GM12875 (cell line): ENCODE measurements around the gene GPS2.

Source experiments
- H3K4me3 ChIP-seq: one replicate; pipeline ENCODE4 v1.5.1; 2011; ENCODE audit warnings: low read depth, low read length, control low read depth
- TF ChIP-seq, protein P1 (sequence below): IDR thresholded peaks from 2 replicates; pipeline ENCODE4 v1.5.1; 2011; ENCODE audit warnings: low read depth, mild to moderate bottlenecking, control low read depth, inconsistent platforms, low read length, moderate library complexity, borderline replicate concordance; ENCODE audit not compliant: insufficient read depth

Gene GPS2

DNA sequence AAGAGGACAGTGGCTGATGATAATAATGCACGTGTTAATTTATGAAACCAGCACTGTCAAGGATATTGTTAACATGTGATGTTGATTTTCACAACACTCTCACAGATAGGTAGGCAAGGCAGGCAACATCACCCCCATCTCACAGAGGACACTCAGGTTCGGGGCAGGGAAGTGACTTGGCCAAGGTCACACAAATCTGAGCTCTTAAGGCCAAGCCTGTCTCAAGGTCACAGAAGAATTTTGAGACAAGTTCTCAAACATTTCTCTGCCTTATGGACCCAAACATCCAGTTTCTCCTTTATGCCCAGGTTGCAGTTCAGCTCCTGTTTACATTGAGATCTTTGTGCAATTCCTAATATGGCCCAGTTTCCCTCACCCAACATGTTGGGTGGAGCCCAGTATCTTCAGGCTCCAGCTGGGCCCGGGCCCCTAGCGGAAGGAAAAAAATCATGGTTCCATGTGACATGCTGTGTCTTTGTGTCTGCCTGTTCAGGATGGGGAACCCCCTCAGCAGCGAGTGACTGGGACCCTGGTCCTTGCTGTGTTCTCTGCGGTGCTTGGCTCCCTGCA, 32.3 kb downstream of the GPS2 start:
- TF ChIP-seq, protein P1, sequence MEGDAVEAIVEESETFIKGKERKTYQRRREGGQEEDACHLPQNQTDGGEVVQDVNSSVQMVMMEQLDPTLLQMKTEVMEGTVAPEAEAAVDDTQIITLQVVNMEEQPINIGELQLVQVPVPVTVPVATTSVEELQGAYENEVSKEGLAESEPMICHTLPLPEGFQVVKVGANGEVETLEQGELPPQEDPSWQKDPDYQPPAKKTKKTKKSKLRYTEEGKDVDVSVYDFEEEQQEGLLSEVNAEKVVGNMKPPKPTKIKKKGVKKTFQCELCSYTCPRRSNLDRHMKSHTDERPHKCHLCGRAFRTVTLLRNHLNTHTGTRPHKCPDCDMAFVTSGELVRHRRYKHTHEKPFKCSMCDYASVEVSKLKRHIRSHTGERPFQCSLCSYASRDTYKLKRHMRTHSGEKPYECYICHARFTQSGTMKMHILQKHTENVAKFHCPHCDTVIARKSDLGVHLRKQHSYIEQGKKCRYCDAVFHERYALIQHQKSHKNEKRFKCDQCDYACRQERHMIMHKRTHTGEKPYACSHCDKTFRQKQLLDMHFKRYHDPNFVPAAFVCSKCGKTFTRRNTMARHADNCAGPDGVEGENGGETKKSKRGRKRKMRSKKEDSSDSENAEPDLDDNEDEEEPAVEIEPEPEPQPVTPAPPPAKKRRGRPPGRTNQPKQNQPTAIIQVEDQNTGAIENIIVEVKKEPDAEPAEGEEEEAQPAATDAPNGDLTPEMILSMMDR, result 0 out of 2 replicates have a peak, but pooled peaks have one; percentile 19
- H3K4me3 ChIP-seq, result no peak overlapping the region

DNA sequence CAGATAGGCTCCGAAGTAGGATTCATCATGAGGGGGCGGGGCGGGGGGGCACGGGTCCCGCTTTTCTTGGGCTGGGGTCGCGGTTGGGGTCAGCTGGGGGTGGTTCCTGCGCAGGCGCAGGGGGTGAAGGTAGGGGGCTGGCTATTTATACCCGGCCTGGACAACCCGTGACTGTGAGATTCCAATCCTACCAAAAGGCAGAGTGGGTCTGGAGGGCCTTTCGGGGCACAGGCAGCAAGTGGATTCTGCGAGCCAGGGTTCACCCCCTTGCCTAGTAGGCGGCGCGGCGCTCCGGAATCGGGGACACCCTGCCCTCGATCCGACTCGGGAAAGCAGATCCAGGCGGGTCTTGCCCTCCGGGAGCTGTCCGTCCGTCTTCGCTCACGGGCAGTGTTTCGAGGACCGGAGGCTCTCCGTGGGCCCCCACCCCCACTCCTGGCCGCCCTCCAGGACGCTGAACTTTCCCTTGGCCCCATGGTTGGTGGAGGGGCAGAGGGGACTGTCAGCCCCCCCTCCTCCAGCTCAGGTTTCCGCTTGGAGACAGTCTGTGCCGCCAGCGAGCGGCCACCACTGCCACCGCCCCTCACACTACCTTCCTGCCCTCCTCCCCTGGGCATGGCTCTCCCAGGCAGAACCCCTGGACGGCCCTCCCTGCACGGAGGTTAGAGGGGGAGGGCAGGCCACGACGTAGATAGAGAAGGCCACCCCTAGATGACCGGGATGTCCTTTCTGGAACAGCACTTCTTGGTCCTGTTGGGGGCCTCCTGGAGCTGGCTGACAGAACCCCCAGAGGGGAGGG, 33.0 kb downstream of the GPS2 start:
- peak overlapping the region; percentile 53 for H3K4me3 ChIP-seq
- TF ChIP-seq, protein P1, result no peak

DNA sequence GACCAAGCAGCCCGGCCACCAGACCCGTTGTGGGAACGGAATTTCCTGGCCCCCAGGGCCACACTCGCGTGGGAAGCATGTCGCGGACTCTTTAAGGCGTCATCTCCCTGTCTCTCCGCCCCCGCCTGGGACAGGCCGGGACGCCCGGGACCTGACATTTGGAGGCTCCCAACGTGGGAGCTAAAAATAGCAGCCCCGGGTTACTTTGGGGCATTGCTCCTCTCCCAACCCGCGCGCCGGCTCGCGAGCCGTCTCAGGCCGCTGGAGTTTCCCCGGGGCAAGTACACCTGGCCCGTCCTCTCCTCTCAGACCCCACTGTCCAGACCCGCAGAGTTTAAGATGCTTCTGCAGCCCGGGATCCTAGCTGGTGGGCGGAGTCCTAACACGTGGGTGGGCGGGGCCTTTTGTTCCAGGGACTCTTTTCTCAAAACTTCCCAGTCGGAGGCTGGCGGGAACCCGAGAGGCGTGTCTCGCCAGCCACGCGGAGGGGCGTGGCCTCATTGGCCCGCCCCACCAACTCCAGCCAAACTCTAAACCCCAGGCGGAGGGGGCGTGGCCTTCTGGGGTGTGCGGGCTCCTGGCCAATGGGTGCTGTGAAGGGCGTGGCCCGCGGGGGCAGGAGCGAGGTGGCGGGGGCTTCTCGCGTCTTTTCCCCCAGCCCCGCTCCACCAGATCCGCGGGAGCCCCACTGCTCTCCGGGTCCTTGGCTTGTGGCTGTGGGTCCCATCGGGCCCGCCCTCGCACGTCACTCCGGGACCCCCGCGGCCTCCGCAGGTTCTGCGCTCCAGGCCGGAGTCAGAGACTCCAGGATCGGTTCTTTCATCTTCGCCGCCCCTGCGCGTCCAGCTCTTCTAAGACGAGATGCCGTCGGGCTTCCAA, 33.8 kb downstream of the GPS2 start, which contains the start of gene SLC2A4:
SLC2A4 (plus strand) TSS at position 645 of the 879 bp plus-strand sequence; CDS start at position 862, 217 bp downstream.
- TF ChIP-seq, protein P1, result no peak
- H3K4me3 ChIP-seq, result peak within 1 kb of the TSS; percentile 53

DNA sequence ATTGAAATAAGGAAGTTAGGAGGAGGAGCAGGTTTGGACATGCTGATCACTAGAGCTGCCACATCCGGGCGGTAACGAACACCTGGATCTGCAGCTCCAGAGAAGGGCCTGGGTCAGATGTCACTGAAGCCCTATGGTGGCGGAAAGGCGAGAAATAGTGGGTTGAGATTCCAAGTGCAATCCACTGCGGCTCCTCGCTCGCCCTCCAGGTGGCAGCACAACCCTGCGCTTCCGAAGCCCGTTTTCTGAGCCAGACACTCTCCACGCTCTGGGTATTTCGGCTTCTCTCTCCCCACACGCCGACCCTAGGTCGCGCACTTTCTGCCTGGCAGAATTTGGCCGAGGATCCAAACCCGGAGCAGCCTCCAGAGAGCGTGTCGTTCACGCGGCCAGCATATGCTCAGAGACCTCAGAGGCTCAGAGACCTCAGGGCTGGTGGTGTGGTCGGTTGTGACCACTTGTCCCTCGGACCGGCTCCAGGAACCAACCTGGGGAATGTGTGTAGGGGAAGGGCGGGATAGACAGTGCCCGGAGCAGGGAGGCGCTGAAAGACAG, 34.6 kb downstream of the GPS2 start:
- TF ChIP-seq, protein P1, result peak; percentile 84
- H3K4me3 ChIP-seq, result peak overlapping the region; percentile 30

DNA sequence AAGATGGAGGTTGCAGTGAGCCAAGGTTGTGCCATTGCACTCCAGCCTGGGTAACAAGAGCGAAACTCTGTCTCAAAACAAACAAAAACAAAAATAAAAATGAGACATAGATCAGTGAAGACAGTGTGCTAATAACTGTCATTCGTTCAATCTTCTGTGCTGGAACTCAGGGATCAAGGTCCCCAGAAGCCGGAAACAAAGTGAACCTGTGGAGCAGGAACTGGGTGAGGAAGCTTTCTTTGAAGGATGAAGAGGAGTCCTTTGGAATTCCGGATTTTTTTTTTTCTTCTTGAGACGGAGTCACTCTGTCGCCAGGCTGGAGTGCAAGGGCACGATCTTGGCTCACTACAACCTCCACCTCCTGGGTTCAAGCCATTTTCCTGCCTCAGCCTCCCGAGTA, 35.7 kb downstream of the GPS2 start:
- no peak overlapping the region for H3K4me3 ChIP-seq
- TF ChIP-seq, protein P1, result no peak

DNA sequence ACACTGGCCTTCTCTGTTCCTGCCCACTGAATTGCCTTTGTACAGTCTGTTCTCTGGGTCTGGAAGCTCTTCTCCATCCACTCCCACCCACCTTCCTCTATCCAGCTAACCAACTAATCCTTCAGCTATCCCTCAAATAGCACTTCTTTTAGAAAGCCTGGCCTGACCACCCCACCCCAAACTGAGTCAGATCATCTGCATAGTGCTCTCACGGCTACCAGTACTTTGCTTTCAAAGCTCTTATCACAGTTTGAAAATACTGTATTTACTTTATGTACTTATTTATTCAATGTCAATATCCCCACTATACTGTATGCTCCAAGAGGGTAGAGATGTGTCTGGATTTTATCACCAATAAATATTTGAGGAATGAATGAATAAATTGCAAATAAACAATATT, 48.4 kb downstream of the GPS2 start:
- TF ChIP-seq, protein P1, result no peak
- no peak overlapping the region for H3K4me3 ChIP-seq
